Measurements from ENCODE around the gene TLR1.

GRCh38 chr4:38815885-38816782 lies 11.5 kb upstream of the TLR1 start:
- no peak for TF ChIP-seq POLR2AphosphoS5 (IDR thresholded peaks at IDR 0.05; ENCODE audit: low read depth, low read length)
- TF ChIP-seq TAF1 (IDR thresholded peaks at IDR 0.05; ENCODE audit: borderline replicate concordance, low read depth, low read length): no peak
